KOPT-K1 (cell line): ENCODE results near the gene SGPP2.
"Not testable (repeated sequence)": the region's sequence is repeated elsewhere in the genome, so short reads cannot be mapped to it uniquely, and the experiment has no call there.

Source experiments
- H3K27ac ChIP-seq: fragments of 200-600 bp; sonication (generic); 2 replicates; pipeline ENCODE4 v1.5.1; 2016; ENCODE audit warnings: antibody characterized with exemption, mild to moderate bottlenecking, low read depth, low read length; ENCODE audit not compliant: poor library complexity, severe bottlenecking
- H3K36me3 ChIP-seq: fragments of 200-600 bp; sonication (generic); 2 replicates; pipeline ENCODE4 v1.5.1; 2017; ENCODE audit warnings: antibody characterized with exemption, mild to moderate bottlenecking, low read length, moderate library complexity; ENCODE audit not compliant: insufficient read depth
- H3K9me3 ChIP-seq: fragments of 200-600 bp; sonication (generic); 2 replicates; pipeline ENCODE4 v1.5.1; 2017; ENCODE audit warnings: antibody characterized with exemption, low read length, mild to moderate bottlenecking; ENCODE audit not compliant: insufficient read depth, poor library complexity, severe bottlenecking

SGPP2 gene

GRCh38 chr2:222424276-222424728, at the start of gene SGPP2:
SGPP2 (plus strand) TSS chr2:222424543; CDS start chr2:222424603, 60 bp downstream.
- H3K27ac ChIP-seq = no peak within 1 kb of the TSS
- H3K36me3 ChIP-seq = no peaks in the 10 kb centered on the region
- no peaks in the 10 kb centered on the region for H3K9me3 ChIP-seq

DNA sequence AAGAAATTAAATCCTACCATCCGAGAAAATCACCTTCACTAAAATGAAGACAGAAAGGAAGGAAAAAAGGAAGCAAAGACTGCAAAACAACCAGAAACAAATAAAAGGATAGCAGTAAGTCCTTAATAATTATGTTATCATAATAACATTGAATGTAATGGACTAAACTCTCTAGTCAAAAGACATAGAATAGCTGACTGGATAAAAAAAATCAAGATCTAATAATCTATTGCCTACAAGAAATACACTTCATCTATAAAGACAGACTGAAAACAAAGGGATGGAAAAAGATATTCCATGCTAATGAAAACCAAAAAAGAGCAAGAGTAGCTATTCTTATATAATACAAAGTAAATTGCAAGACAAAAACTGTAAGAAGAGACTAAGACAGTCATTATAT, 48.5 kb upstream of the SGPP2 start:
- H3K27ac ChIP-seq = no peak overlapping the region
- H3K36me3 ChIP-seq = no peaks in the 10 kb centered on the region
- no peaks in the 10 kb centered on the region for H3K9me3 ChIP-seq

GRCh38 chr2:222380456-222380855, 43.9 kb upstream of the SGPP2 start:
- Histone ChIP-seq H3K36me3 (no peaks in the 10 kb centered on the region), H3K27ac (no peak overlapping the region), H3K9me3 (no peaks in the 10 kb centered on the region)

GRCh38 chr2:222381566-222381965, 42.8 kb upstream of the SGPP2 start:
- Histone ChIP-seq H3K9me3 (no peaks in the 10 kb centered on the region), H3K27ac (no peak overlapping the region), H3K36me3 (no peaks in the 10 kb centered on the region)

DNA sequence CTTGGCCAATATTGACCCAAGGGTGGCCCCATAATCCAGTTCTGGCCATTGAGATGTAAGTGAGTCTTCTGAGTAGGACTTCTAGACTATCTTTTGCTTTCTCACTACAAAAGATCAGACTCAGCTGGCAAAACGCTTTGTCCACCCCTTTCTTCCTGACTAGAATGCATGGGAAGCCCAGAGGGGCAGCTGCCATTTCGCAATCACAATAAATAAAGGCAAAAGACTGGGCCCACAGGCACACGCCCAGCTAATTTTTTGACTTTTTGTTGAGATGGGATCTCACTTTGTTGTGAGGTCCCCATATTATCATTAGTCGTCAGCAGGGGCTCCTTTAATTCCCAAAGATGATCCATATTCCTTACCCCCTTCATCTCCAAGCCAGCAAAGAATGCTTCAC, 41.1 kb upstream of the SGPP2 start:
- Histone ChIP-seq H3K36me3 (no peaks in the 10 kb centered on the region), H3K9me3 (no peaks in the 10 kb centered on the region), H3K27ac (no peak overlapping the region)

- no peaks in the 10 kb centered on the region for H3K9me3 ChIP-seq
- H3K36me3 ChIP-seq = no peaks in the 10 kb centered on the region
- no peak overlapping the region for H3K27ac ChIP-seq
These were observed 32.5 kb upstream of the SGPP2 start for GRCh38 chr2:222391743-222392285.

GRCh38 chr2:222393733-222394267, 30.5 kb upstream of the SGPP2 start:
- Histone ChIP-seq H3K9me3 (no peaks in the 10 kb centered on the region), H3K27ac (no peak overlapping the region), H3K36me3 (no peaks in the 10 kb centered on the region)

DNA sequence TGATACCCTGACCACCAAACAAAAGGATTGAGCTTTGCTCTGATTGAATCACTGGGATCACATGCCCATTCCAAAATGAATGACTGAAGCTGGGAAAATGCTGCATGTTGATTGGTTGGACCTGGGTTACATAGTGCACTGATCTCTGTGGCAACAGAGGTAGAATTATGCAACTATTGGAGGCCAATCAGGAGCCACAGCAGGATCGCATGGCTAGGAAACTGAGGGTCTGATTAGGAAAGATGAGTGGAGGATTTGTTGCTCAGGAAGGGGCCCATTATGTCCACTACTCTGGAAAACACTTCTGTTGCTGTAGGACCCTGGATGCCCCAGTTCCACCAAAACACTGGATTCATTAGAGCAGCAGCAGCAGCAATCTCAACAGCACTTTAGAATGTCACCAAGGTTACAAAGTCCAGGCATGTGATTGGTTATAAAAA, 25.9 kb upstream of the SGPP2 start:
- Histone ChIP-seq H3K9me3 (no peaks in the 10 kb centered on the region), H3K36me3 (no peaks in the 10 kb centered on the region), H3K27ac (no peak overlapping the region)

DNA sequence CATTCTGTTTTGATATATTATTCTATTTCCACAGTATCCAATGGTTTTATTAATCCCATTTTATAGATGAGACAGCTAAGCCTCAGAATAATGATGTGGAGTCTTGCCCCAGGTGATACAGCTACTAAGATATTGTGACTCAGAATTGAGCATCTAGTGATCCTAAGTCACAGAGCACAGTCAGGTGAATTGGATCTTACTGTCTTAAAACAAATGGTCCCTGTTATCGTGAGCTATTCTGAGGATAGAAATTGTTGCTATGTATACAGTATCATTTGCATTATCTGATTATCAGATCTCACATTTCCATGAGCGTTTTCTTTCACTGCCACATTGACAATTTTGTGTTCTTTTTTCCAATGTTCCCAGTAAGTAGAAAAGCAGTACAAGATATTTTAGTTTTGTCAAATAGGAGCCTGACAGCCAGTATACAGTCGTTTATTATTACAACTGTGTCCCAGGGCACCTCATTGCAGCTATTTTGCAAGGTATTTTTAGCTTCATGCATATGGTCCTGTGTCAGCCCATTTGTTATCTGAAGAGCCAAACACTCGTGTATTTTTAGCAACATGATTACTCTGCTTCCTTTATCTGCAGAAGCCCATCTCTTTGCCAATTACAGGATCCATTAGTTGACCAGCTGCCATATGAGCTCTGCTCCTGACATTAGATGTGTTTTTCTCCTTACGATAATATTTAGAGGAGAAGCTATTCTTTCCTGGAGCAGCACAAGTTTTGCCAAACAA, 25.1 kb upstream of the SGPP2 start:
- no peaks in the 10 kb centered on the region for H3K9me3 ChIP-seq
- no peak overlapping the region for H3K27ac ChIP-seq
- H3K36me3 ChIP-seq = no peaks in the 10 kb centered on the region

DNA sequence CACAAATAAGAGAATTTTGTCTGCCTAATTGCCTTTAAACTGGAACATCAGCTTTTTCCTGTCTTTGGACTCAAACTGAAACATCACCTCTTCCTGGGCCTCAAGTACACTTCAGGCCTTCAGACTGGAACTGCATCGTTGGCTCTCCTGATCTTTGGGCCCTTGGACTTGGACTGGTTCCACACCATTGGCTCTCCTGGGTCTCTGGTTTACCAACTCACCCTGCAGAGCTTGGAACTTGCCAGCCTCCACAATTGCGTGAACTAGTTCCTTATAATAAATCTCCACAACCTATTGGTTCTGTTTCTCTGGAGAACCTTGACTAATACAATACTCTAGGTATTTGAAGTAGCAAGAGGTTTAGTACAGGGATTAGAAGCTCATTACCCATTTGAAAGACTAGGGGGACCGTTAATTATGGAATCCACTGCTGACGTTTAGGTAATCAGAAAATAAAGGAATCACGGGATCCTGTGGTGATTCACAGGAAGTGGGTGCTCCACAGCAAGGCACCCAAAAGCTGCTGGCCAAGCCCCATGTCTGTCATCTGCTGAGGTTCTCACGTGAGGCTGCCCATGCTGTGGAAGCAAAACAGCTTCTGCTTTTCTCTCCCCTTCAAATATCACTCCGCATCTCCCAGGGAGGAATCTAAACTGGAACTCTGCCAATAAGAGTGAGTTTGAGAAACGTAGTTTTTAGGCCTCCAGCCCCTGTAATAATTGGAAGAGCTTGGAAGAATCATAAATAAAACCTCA, 20.0 kb upstream of the SGPP2 start:
- H3K27ac ChIP-seq = no peak overlapping the region
- no peaks in the 10 kb centered on the region for H3K36me3 ChIP-seq
- no peaks in the 10 kb centered on the region for H3K9me3 ChIP-seq

DNA sequence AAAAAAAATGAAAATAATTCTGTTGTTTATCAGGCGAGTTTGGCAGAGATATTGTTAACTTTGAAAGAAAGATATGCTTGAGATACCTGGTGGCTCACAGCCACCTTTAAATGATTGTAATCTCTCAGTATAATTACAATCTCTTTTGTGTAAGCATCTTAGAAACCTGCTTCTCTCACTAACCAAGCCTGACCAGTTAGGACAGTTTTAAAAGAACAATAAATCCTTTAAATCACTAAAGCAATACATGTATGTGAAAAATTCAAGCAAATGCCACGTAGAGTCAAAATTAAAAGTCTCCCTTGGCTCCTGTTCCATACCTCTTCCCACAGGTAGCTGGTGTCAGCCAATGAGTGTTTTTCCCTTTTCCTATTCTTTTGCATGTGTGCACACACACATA, 15.7 kb upstream of the SGPP2 start:
- Histone ChIP-seq H3K9me3 (peaks cover 3% of the 10 kb centered on the region), H3K36me3 (no peaks in the 10 kb centered on the region), H3K27ac (no peak overlapping the region)

GRCh38 chr2:222410534-222410933, 13.8 kb upstream of the SGPP2 start:
- Histone ChIP-seq H3K36me3 (no peaks in the 10 kb centered on the region), H3K27ac (no peak overlapping the region), H3K9me3 (peaks cover 4% of the 10 kb centered on the region)

GRCh38 chr2:222412334-222412733, 12.0 kb upstream of the SGPP2 start:
- not testable (repeated sequence) for H3K36me3 ChIP-seq, H3K27ac ChIP-seq, H3K9me3 ChIP-seq

DNA sequence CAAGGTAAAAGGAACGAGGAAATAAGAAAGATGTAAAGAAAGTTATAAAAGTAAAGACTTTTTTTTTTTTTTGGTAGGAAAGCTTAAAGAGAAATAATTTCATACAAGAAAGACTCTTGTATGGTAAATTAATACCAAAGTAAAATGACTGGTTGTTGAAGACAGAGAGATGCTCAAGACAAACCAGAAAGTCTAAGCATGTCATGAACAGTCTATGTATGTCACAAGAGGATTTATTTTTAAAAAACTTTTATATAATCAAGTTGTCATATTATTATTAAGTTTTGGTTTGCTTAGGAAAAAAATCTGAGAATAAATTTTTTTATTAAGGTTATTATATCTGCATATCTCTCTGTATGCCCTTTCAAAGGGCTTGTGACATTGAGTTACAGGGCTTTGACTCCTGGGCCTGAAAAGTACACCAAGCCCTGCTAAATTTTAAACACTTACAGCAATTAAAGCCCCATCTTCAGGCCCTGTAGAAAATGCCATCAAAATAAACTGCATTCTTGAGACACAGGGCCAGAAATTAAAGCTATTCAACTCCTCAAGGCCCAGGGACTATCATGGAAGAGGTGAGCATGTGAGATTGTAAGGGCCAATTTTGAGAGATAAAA, 10.9 kb upstream of the SGPP2 start:
- peaks cover 4% of the 10 kb centered on the region for H3K9me3 ChIP-seq
- no peaks in the 10 kb centered on the region for H3K36me3 ChIP-seq
- H3K27ac ChIP-seq = no peak overlapping the region

GRCh38 chr2:222418739-222419138, 5.6 kb upstream of the SGPP2 start:
- H3K9me3 ChIP-seq = peaks cover 1% of the 10 kb centered on the region
- no peak overlapping the region for H3K27ac ChIP-seq
- no peaks in the 10 kb centered on the region for H3K36me3 ChIP-seq
